ENCODE results near the gene PKP2.

- TF ChIP-seq POLR2AphosphoS5 (IDR thresholded peaks at IDR 0.05; ENCODE audit: insufficient read depth, low read depth, low read length) (no peak), MAX (IDR thresholded peaks at IDR 0.05; ENCODE audit: insufficient read depth, insufficient read length) (no peak), FOS (IDR thresholded peaks at IDR 0.05; ENCODE audit: borderline replicate concordance, insufficient read depth, low read length) (no peak), POLR2A (IDR thresholded peaks at IDR 0.05; ENCODE audit: low read depth, low read length) (no peak), EZH2 (IDR thresholded peaks at IDR 0.05; ENCODE audit: borderline replicate concordance, low read depth, low read length, severe bottlenecking) (no peak)
- TF ChIP-seq, protein P1, sequence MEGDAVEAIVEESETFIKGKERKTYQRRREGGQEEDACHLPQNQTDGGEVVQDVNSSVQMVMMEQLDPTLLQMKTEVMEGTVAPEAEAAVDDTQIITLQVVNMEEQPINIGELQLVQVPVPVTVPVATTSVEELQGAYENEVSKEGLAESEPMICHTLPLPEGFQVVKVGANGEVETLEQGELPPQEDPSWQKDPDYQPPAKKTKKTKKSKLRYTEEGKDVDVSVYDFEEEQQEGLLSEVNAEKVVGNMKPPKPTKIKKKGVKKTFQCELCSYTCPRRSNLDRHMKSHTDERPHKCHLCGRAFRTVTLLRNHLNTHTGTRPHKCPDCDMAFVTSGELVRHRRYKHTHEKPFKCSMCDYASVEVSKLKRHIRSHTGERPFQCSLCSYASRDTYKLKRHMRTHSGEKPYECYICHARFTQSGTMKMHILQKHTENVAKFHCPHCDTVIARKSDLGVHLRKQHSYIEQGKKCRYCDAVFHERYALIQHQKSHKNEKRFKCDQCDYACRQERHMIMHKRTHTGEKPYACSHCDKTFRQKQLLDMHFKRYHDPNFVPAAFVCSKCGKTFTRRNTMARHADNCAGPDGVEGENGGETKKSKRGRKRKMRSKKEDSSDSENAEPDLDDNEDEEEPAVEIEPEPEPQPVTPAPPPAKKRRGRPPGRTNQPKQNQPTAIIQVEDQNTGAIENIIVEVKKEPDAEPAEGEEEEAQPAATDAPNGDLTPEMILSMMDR (IDR thresholded peaks at IDR 0.05; ENCODE audit: extremely low read depth in 1 of 2, insufficient read depth in 1 of 2, low read depth in 1 of 2, low read length in 2 of 2) = no peak
These were observed 108.2 kb downstream of the PKP2 start for GRCh38 chr12:32788405-32788804.
